GM21786 (cell line): ENCODE data around the gene PSMD13.
"Not testable (repeated sequence)": the region's sequence is repeated elsewhere in the genome, so short reads cannot be mapped to it uniquely, and the experiment has no call there.

Source experiments
- ATAC-seq: cut with Tn5 transposase; IDR thresholded peaks from one replicate; pipeline ENCODE4 v1.9.1; 2021; ENCODE audit not compliant: unreplicated experiment

Gene PSMD13

GRCh38 chr11:216081-216974 lies 20.4 kb upstream of the PSMD13 start:
- ATAC-seq: no peak

- no peak for ATAC-seq
Measured at GRCh38 chr11:217704-218103, 19.1 kb upstream of the PSMD13 start.

- ATAC-seq: no peak
Measured at GRCh38 chr11:218815-219593, 17.8 kb upstream of the PSMD13 start.

- not testable (repeated sequence) for ATAC-seq
Measured at GRCh38 chr11:220641-221215, 16.0 kb upstream of the PSMD13 start.

- no peak for ATAC-seq
Measured at GRCh38 chr11:221539-221938, 15.2 kb upstream of the PSMD13 start.

- no peak for ATAC-seq
Measured at GRCh38 chr11:221998-222789, 14.6 kb upstream of the PSMD13 start.

- no peak for ATAC-seq
Measured at GRCh38 chr11:223026-223789, 13.6 kb upstream of the PSMD13 start.

GRCh38 chr11:223884-224283 lies 12.9 kb upstream of the PSMD13 start:
- ATAC-seq: no peak

GRCh38 chr11:224424-224823 lies 12.4 kb upstream of the PSMD13 start:
- ATAC-seq: no peak

- no peak for ATAC-seq
Measured at GRCh38 chr11:225734-226453, 10.9 kb upstream of the PSMD13 start.

- ATAC-seq: no peak
Measured at GRCh38 chr11:227824-228379, 8.9 kb upstream of the PSMD13 start.

GRCh38 chr11:230431-230830 lies 6.3 kb upstream of the PSMD13 start:
- no peak for ATAC-seq

GRCh38 chr11:232783-233565 lies 3.8 kb upstream of the PSMD13 start:
- ATAC-seq: no peak

GRCh38 chr11:235180-235579 lies 1.6 kb upstream of the PSMD13 start:
- ATAC-seq: no peak

- no peak for ATAC-seq
Measured at GRCh38 chr11:235609-235996, 1.2 kb upstream of the PSMD13 start.

GRCh38 chr11:235997-236773 lies 591 bp upstream of the PSMD13 start, which contains the start of gene SIRT3:
TSS of gene SIRT3 (minus strand) at chr11:236342. CDS start at chr11:236328, 14 bp downstream.
- peak; percentile 84 for ATAC-seq

- not testable (repeated sequence) for ATAC-seq
Measured at GRCh38 chr11:238346-238745, 1.6 kb downstream of the PSMD13 start.

GRCh38 chr11:240315-240714 lies 3.5 kb downstream of the PSMD13 start:
- no peak for ATAC-seq
